ENCODE measurements around the gene LRRIQ4.

Gene LRRIQ4

DNA sequence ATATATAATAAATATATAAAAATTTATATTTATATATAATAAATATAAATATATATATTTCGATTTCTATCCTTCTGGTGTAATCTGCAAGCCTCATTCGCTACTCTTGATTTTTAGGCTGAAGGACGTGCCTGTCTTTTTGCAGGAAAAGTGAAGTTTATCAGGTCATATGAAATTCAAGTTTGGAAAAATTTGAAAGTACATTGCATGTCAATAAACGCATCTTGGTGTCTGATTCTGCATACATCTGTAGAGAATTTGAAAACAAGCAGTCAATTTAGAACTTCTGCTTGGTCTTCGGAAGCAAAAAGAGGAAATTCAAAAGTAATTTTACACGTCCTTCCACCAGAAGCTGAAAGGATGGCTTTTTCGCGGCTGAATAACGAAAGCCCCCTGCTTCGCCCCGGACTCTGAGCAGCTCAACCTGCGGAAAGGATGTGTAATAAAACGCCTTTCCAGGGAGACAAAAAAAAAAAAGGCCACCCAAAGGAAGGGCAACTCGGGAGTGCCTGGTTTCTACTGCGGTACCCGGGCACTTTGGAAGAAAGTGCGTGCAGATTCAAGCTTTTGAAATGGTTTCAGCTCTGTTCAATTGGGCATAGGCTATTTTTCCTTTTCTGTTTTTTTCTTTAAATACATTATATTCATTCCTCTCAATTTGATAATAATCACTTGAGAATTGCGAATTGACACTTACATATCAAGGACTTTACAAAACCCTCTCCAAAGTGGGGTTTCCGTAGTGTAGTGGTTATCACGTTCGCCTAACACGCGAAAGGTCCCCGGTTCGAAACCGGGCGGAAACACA is 41.0 kb upstream of the LRRIQ4 start:
- TF ChIP-seq NFIC (IDR thresholded peaks at IDR 0.05) (no peak), TCF12 (IDR thresholded peaks at IDR 0.05; ENCODE audit: low read depth) (no peak; the same call in 1 of the 2 replicates), CEBPB (IDR thresholded peaks at IDR 0.05) (peak; percentile 53), RAD21 (IDR thresholded peaks at IDR 0.05; ENCODE audit: low read depth) (no peak; the same call in 1 of the 2 replicates), EP300 (IDR thresholded peaks at IDR 0.05; ENCODE audit: borderline replicate concordance) (0 out of 2 replicates have a peak, but pooled peaks have one; percentile 11), ZBTB7A (IDR thresholded peaks at IDR 0.05; ENCODE audit: low read depth) (peak; percentile 83; the same call in 1 of the 2 replicates), TEAD4 (IDR thresholded peaks at IDR 0.05) (peak; percentile 92), YY1 (IDR thresholded peaks at IDR 0.05; ENCODE audit: low read depth) (no peak), FOXM1 (IDR thresholded peaks at IDR 0.05; ENCODE audit: borderline replicate concordance, low read depth) (peak; percentile 33; the same call in 1 of the 2 replicates)
- TF ChIP-seq, protein P1, sequence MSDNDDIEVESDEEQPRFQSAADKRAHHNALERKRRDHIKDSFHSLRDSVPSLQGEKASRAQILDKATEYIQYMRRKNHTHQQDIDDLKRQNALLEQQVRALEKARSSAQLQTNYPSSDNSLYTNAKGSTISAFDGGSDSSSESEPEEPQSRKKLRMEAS (IDR thresholded peaks at IDR 0.05): no peak

DNA sequence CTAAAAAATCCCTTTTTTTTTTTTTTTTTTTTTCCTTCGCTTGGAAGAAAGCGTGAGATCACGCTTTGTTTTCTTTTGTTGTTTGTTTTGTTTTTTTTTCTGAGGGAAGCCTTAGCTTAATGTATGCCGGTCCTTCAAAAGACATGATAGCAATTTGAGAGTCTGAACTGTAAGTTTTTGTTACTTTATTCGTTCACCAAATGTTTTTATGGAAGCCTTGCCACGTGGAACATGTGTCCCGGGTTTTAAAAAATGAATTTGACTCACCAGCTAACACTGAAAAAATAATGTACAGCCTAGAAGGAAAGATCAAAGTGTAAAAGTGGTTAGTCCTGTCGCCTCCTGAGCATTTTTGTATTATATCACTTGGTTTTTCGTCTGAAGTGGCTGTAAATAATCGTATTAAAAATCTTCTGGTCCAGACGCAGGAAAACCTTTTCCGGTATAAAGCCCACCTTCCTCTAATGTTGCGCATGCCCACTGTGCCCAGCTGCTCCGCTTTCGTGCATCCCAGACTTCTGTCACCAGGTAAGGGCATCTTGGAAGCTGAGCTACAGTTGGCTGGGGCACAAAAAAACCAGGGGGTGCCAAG is 40.3 kb upstream of the LRRIQ4 start:
- TF ChIP-seq YY1 (IDR thresholded peaks at IDR 0.05; ENCODE audit: low read depth) (peak; percentile 52; the same call in 1 of the 2 replicates), ZBTB7A (IDR thresholded peaks at IDR 0.05; ENCODE audit: low read depth) (no peak), FOXM1 (IDR thresholded peaks at IDR 0.05; ENCODE audit: borderline replicate concordance, low read depth) (no peak), CREB1 (IDR thresholded peaks at IDR 0.05; ENCODE audit: low read depth) (peak; percentile 33; the same call in 1 of the 2 replicates), EGR1 (IDR thresholded peaks at IDR 0.05) (no peak), RAD21 (IDR thresholded peaks at IDR 0.05; ENCODE audit: low read depth) (no peak), TCF12 (IDR thresholded peaks at IDR 0.05; ENCODE audit: low read depth) (peak; percentile 38; the same call in 1 of the 2 replicates)
- TF ChIP-seq, protein P1 (IDR thresholded peaks at IDR 0.05): peak; percentile 96

- peak; percentile 95 for TF ChIP-seq TAF1 (IDR thresholded peaks at IDR 0.05; ENCODE audit: low read depth)
- peak; percentile 93 for TF ChIP-seq CREB1 (IDR thresholded peaks at IDR 0.05; ENCODE audit: low read depth)
- TF ChIP-seq, protein P1 (IDR thresholded peaks at IDR 0.05): peak; percentile 55; the same call in 1 of the 2 replicates
- 0 out of 2 replicates have a peak, but pooled peaks have one; percentile 8 for TF ChIP-seq CEBPB (IDR thresholded peaks at IDR 0.05)
- no peak for TF ChIP-seq RAD21 (IDR thresholded peaks at IDR 0.05; ENCODE audit: low read depth)
- TF ChIP-seq YY1 (IDR thresholded peaks at IDR 0.05; ENCODE audit: low read depth): peak; percentile 97
- peak; percentile 70 for TF ChIP-seq TCF12 (IDR thresholded peaks at IDR 0.05; ENCODE audit: low read depth)
- peak; percentile 71 for TF ChIP-seq NFIC (IDR thresholded peaks at IDR 0.05)
- peak; percentile 53; the same call in 1 of the 2 replicates for TF ChIP-seq FOXM1 (IDR thresholded peaks at IDR 0.05; ENCODE audit: borderline replicate concordance, low read depth)
- TF ChIP-seq ZBTB7A (IDR thresholded peaks at IDR 0.05; ENCODE audit: low read depth): peak; percentile 78
- TF ChIP-seq USF1 (IDR thresholded peaks at IDR 0.05): no peak
- TF ChIP-seq, protein P2, sequence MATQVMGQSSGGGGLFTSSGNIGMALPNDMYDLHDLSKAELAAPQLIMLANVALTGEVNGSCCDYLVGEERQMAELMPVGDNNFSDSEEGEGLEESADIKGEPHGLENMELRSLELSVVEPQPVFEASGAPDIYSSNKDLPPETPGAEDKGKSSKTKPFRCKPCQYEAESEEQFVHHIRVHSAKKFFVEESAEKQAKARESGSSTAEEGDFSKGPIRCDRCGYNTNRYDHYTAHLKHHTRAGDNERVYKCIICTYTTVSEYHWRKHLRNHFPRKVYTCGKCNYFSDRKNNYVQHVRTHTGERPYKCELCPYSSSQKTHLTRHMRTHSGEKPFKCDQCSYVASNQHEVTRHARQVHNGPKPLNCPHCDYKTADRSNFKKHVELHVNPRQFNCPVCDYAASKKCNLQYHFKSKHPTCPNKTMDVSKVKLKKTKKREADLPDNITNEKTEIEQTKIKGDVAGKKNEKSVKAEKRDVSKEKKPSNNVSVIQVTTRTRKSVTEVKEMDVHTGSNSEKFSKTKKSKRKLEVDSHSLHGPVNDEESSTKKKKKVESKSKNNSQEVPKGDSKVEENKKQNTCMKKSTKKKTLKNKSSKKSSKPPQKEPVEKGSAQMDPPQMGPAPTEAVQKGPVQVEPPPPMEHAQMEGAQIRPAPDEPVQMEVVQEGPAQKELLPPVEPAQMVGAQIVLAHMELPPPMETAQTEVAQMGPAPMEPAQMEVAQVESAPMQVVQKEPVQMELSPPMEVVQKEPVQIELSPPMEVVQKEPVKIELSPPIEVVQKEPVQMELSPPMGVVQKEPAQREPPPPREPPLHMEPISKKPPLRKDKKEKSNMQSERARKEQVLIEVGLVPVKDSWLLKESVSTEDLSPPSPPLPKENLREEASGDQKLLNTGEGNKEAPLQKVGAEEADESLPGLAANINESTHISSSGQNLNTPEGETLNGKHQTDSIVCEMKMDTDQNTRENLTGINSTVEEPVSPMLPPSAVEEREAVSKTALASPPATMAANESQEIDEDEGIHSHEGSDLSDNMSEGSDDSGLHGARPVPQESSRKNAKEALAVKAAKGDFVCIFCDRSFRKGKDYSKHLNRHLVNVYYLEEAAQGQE (IDR thresholded peaks at IDR 0.05; ENCODE audit: low read depth): no peak
- TF ChIP-seq TEAD4 (IDR thresholded peaks at IDR 0.05): peak; percentile 18
- TF ChIP-seq EGR1 (IDR thresholded peaks at IDR 0.05): peak; percentile 40; the same call in 1 of the 2 replicates
- peak; percentile 50; the same call in 1 of the 2 replicates for TF ChIP-seq EP300 (IDR thresholded peaks at IDR 0.05; ENCODE audit: borderline replicate concordance)
These were observed 39.5 kb upstream of the LRRIQ4 start, which contains the start of gene MYNN for GRCh38 chr3:169772897-169773816. MYNN (plus strand) TSS chr3:169773396; CDS start chr3:169774296, 900 bp downstream.

- TF ChIP-seq CEBPB (IDR thresholded peaks at IDR 0.05) (no peak), TEAD4 (IDR thresholded peaks at IDR 0.05) (no peak), TAF1 (IDR thresholded peaks at IDR 0.05; ENCODE audit: low read depth) (no peak), ZBTB7A (IDR thresholded peaks at IDR 0.05; ENCODE audit: low read depth) (no peak), YY1 (IDR thresholded peaks at IDR 0.05; ENCODE audit: low read depth) (no peak), USF1 (IDR thresholded peaks at IDR 0.05) (no peak), CREB1 (IDR thresholded peaks at IDR 0.05; ENCODE audit: low read depth) (no peak), FOXM1 (IDR thresholded peaks at IDR 0.05; ENCODE audit: borderline replicate concordance, low read depth) (no peak), RAD21 (IDR thresholded peaks at IDR 0.05; ENCODE audit: low read depth) (no peak), EP300 (IDR thresholded peaks at IDR 0.05; ENCODE audit: borderline replicate concordance) (no peak), EGR1 (IDR thresholded peaks at IDR 0.05) (no peak), TCF12 (IDR thresholded peaks at IDR 0.05; ENCODE audit: low read depth) (no peak), NFIC (IDR thresholded peaks at IDR 0.05) (no peak)
- TF ChIP-seq, protein P1 (IDR thresholded peaks at IDR 0.05): no peak
- TF ChIP-seq, protein P2 (IDR thresholded peaks at IDR 0.05; ENCODE audit: low read depth): no peak
These were observed 38.5 kb upstream of the LRRIQ4 start for GRCh38 chr3:169774186-169774585.
